Activated CD8-positive, alpha-beta memory T cell treated with anti-CD3 and anti-CD28 coated beads, Interleukin-2, amount 50 U/mL, for 48 hours (primary cell): ENCODE data around the gene MAST4.

Experiments
- DNase-seq: peaks from one replicate; pipeline ENCODE4 v3.0.0-alpha.2; 2020

Gene MAST4

DNA sequence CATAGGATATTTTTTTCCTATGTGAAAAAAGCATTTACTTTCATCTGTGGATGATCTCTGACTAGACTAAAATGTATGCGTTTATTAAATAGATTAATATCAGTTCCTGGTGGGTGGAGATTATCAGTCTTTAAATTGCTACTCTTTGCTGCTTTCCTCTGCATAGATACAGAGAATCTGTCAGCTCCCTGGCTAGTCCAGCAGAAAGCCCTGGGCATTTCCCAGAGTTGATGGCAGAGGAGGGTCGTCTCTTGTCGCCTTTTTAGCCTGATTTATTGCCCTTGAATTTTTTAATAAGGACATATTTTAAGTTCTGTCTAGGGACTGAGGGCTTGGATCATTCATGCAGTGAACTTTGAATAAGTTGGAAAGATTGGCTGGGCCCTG is 434.9 kb downstream of the MAST4 start:
- DNase-seq, result no peak

DNA sequence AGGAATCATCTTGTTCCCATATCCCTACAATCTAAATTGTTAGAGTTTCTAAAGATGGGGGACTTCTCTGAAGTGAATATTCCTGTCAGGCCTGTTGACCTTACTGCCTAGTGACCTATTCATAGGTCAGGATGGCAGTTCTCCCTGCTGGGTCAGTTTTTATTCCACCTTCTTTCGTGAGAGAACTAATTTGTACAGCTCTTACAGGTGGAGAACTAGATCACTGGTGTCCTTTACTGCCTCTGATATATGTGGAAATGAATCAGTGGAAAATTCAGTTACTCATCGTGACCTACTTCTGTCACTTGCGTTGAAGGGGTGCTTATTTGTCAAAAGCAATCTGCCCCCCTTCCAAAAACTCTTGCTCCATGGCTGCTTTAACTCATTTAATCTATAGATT is 435.5 kb downstream of the MAST4 start:
- DNase-seq, result no peak

DNA sequence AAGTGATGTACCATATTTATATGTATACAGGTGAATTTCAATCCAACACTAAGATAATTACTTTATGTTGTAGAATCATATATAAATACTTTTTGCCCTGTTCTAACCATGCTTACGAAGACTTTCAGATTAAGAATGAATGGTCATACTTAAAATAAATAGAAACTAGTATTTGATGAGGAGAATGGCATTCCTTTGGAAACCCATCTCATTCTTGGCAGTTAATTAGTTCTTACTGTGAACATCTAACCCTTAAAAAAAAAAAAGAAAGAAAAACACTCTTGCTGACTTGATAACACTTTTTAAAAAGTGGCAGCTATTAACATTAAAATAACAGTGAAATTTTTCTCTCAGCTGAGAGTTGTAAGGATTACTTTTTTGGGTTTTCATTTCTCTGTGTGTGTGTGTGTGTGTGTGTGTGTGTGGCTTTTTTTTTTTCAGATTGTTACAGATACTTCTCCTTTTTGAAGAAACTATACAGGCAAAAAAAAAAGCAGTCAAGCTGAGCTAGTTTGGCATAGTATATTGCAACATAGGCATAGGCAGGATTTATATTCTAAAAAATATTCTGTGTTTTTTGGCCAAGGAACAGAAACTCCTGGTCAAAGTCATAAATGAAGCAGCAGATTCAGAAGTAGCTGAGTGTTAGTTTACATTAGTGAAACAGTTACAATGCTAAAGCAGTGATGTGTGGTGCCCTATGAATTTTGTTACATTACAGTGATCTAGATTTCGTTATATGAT is 436.9 kb downstream of the MAST4 start:
- DNase-seq, result no peak

DNA sequence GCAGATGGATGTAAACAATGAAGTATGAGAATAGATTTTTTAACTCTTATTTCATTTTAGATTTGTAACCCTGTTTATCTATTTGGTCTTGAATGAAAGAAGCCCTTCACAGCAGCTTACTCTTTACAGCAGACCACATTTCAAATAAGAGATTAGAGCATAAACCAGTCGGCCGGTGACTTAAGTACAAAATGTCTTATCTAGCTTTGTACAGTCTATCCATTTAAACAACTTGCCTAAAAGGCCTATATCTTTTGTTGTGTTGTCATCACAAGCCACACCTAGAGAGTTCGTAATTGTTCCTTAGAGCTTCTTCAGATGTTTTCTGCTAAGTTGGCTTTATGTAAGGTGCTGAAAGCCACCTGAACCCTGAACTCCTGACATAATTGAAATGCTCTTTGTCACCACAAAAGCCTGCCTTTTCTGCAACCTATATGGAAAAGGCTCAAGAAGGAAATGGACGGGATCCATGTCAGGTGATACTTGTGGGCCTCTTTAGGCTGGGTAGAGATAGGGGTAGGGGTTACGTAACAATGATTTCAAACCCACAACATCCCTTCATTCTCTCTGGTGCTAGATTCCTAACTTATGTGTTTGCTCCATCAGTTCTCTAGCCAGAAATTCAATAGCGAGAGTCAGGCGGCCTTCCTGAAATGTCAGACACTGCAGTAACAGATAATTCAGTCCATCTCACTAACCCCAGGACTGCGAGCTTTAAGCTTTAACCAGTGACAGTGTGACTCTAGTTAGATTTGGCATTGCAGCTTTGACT is 437.9 kb downstream of the MAST4 start:
- no peak for DNase-seq

DNA sequence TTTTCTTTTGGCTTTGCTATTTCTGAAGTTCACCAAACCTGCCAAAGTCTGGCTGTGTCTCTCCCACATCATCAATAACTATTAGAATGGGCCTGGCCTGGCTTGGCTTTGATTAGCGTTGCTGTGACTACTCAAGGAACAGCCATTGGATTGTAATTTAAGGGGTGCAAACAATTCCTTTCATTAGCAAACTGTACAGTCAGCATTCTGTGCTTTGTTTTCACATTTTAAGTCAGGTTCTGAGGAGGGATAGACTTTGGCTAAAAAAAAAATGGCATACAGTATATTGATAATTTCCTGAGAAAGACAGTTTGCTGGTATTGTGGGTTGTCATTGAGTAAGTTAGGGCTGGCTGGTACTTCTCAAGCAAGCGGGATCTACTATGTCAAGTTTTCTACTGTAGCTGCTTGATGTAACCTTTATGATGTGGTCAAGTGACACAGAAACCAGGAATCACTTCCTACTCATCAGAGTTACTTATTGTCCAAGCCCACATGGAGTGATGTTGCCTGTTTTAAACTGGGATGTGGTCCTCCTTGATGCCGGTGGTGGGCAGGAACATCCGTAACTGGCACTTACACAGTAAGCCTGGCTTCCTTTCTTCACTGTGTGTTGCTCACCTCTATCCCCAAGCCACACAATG is 439.0 kb downstream of the MAST4 start:
- no peak for DNase-seq

DNA sequence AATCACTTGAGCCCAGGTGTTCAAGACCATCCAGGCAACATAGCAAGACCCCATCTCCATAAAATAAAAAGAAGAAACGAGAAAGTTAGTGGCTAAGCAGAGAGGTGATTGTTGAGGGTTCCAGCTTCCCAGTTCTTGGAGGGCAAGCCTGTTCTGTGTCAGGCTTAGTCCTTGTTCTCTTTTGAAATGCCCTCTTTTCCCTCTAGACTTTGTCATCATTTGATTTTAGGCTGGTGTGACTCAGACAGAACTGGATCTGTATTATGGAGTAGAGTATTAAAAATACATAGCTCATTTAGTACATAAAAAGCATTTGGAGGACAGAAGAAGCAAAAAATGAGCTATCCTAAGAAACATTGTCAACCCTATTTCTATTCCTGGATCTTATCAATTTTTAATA is 441.0 kb downstream of the MAST4 start:
- no peak for DNase-seq

DNA sequence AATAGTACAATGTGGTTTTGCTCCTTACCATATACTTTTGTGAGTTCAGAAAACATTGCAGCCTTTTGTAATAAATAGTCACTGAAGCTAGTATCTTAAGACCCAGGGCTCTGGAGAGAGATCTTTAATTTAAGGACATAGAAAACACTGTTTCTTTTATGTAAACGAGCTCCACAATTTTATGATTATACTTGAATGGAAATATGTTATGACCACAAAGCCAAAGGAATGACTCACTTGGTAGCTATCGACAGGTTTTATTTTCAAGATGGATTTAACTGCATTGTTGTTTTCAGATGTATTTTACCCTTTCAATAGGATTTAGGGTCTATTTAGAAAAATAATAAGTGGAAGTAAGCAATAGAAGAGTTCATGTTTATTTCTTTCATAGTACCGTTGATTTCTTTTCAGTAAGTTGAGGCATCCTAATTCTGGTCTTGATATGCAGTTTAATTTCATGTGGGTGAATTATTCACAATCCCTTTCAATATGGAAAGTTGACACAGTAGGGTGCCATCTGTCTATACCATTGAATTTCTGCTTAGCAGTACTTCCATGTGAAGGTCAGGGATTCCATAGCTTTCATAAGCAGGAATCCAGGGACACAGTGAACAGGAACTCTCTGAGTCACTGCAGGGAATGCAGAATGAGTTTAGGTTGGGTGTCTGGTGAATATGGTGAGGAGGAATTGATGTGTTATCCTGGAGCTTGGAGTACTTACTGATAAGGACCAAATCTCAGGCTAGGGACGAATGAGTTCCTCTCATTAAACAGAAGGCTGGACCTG is 442.8 kb downstream of the MAST4 start:
- DNase-seq, result no peak

DNA sequence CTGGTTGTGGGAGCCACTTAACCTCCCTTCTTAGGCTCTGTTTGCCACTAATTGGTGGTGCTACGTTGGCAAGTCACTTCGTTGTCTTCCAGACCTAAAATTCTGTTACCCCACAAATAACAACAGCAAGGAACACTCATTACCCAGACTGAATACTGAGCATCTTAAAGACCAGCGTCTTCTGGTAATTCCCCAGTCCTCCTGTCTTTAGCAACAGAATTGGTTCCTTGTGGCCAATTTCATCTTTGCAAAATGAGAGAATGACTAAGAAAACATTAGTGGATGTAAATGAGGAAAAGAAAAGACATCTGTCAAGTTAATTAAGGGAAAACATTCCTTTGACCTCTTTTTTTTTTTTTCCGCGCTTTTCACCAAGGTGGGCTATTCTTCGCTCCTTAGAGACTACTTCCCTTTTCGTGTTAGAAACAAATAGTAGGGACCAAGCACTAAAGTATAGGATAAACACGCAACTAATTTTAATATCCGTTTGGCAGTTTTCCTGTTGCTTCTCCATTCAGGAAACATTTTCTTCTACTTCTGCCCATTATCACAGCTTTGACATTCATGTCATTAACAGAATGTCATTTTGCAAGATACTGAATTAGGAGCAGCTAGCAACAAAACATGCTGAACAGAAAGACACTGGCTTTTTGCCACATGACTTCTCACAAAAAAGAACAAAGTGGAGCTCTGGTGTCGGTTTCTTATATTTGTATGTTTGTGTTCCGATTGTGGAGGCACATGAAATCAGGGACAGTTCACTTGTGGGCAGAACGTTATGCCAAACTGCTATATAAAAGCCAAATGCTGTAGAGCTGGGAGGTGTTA is 446.2 kb downstream of the MAST4 start:
- no peak for DNase-seq

DNA sequence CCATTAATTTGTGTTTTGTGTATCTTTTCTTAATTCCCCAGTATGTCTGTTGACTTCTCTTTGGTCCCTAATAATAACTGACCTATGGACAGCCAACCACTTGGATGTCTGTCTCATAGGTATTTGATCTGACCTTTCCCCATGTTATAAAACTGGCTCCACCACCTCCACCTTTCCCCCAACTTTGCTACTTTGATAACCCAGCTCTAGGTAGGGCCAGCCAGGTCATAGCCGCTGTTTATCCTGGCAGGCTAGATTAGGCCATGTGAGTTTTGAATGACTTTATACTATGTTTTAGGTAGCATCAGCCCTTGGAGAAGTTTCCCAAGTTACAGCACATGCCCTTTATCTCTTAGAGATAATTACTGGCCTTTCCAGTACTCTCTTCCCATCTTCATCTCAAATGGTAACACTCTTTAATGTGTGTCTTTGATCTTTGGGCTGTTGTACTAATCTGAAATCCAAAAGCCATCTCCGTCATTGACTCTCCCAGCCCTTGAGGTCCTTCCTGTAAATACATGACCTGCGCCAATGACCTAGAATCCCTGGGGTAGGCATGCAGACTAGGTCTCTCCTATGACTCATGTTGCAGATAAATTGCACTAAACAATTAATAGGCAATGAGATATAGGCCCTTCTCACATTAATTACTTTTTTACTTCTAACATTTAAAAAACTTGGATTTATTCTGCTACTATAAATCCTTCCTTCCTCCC is 447.8 kb downstream of the MAST4 start:
- DNase-seq, result no peak

DNA sequence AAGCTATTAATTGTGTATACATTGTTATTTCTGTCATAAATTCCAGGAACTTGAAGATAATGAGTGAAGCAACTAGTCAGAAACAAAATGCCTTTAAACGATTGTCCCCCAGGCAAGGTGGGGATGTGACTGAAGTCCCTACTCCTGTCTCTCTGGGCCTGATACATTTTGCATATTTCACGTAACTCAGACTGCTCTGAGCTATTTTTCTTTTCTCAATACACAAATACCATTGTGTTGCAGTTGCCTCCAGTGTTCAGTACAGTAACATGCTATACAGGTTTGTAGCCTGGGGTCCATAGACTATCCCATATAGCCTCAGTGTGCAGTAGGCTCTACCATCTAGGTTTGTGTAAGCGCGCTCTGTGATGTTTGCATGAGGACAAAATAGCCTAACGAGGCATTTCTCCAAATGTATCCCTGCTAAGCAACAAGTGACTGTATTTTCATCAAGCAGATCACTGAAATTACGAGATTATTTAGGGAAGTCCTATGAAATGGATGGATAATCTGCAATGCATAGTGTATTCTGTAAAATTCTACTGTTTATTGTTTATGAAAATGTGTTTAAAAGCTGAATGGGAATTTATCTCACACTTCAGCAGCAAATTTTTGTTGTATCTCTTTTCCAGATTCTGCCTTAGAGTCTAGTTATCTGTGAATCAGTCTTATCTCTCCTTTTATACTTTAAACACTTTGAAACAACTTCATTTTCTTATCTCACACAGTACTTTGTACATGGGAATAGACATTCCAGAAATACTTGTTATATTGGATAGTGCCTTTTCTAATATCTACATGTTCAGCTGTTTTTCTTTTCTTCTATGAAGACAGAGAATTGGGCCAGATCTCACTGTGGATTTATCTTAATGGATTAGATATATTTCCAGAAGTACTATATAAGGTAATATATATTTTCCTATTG is 449.9 kb downstream of the MAST4 start:
- DNase-seq, result no peak

DNA sequence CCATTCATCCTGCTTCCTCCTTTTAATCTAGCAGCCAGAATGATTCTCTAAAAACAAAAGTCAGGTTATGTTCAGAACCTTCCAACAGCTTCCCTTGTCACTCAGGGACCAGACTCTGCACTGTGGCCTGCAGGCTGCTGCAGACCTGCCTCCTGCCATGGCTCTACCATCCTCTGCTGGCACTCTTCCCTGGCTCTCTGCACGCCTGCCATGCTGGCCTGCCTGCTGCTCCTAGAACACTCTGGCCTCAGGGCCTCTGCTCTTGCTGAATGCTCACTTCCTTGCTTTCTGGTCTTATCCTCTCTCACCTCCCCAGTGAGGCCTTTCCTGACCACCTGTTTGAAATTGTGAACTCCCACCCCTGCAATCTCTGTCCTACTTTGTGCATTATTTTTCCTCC is 451.0 kb downstream of the MAST4 start:
- DNase-seq, result no peak

DNA sequence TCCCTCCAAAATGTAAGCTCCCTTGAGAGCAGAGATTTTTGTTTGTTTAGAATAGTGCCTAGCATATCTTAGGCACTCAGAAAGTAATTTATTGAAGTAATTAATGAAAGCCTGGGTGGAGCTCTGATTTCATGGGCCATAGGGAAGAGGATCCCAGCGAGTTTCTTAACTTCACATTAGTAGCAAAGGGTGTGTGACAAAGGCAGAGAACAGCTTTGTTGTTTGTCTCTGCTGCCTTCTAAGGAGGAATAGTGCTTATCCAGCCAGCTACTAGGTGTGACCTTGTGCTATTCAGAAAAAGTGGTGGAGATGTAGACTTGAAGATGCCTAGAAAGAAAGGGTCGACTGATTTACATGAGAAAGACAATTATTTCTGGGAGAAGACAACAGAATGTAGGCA is 451.4 kb downstream of the MAST4 start:
- no peak for DNase-seq

DNA sequence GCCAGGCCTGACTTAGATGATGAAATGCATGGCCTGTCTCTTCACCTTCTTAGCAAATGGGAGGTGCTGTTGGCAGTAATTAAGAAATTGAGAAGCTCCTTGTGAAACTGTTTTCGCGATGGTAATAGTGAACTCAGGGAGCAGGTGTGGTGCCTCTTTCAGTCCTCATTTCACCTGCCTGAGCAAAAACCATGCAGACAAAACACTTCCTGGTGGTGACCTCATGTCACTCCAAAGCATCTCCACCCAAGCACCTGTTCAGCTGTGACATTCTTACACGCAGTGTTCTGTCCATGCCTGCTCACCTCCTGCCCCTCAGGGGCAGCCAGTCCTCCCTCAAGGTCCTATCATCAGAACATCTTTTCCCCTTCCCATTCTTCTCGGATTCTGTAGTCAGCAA is 453.9 kb downstream of the MAST4 start:
- DNase-seq, result no peak

DNA sequence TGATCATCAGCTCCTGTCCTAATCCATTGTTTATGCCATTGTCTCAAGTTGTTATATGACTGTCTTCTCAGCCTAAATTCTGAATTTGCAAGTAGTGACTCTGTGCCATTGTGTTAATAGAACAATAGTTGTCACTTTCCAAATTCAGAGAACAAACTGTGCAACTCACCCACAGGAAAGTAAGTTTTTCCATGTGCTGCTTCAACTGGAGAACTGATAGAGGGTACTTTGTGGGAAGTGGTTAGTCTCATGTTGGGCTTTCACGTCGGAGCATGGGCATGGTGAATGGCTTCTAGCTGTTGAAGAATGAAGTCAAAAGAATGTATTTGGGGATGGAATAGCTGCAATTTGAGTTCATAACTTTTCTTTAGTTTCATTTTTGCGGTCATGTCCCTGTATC is 454.4 kb downstream of the MAST4 start:
- DNase-seq, result no peak

DNA sequence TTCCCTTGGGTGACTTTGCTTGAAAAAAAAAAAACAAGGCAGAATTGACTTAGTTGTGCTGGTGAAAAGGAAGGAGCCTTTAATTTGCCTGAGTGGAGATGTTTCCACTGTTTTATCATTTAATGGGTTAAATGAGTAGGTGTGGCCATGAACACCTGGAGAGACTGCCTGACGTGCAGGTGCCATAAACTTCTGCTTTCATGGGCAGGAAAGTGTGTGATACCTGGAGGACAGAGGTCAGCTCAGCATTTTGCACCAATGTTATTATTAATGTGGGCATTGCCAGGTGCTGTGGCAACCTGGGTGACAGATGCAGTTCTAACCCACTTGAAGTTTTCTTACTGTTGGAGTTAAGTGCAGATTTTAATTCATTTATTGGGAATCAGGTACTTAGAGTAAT is 455.0 kb downstream of the MAST4 start:
- no peak for DNase-seq

DNA sequence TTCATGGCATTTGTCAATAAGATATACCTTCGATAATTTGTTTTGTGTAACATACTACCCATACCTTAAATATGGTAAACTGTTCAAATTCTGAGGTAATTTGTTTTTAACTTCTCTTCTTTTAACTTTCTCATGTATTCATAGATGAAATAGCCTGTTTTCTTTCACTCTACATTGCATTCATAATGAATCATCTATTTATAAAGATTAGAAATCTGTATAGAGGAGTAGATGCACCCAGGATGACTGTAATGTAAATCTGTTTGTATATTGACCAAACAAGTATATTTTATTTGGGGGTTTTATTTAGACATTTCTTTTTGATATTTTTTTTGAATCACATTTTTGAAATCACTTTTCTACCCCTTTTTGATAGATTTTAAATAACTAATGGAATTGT is 455.8 kb downstream of the MAST4 start:
- no peak for DNase-seq

DNA sequence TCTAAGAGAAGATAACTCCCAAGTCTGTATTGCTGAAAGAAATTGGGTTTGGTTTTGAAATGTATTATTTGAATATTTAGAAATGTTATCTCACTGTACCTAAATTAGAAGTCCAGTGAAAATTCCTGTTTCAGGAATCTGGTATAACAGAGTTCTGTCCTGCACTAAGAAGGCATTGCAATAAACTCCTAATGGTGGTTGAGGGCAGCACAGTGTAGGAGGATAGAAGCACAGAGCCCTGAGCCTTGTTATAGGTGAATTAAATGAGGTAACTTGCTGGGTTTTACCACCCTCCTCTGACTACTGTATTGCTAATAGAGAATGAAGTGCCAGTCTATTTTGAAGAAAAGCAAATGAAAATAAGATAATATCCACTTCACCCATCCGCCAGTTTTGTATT is 457.0 kb downstream of the MAST4 start:
- no peak for DNase-seq

DNA sequence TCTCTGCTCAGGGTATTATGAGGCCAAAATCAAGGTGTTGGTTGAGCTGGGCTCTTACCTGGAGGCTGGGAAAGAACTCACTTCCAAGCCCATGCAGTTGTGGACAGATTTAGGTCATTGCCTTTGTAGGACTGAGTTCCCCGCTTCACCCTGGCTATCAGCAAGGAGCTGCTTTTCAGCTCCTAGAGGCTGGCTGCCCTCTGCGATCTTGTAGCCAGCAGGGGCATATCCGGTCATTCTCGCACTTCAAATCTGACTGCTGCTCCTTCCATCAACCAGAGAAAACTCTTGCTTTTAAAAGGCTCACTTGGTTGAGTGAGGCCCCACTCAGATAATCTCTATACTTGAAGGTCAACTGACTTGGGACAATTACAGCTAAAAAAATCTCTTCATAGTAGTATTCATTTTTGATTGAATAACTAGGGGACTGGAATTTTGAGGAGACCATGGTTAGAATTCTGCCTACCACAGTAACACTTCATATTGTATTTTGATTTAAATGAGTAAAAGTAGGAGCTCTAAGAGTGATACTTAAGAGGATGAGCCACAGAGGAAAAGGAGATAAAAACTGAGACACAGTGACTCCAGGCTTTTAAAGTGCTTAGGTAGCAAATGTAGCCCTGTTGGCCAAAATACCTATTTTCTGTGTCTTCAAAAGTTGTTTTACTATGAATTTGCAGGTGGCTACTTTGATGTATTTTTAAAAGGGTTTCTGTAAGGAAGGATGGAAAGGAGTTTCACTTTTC is 463.0 kb downstream of the MAST4 start:
- no peak for DNase-seq

DNA sequence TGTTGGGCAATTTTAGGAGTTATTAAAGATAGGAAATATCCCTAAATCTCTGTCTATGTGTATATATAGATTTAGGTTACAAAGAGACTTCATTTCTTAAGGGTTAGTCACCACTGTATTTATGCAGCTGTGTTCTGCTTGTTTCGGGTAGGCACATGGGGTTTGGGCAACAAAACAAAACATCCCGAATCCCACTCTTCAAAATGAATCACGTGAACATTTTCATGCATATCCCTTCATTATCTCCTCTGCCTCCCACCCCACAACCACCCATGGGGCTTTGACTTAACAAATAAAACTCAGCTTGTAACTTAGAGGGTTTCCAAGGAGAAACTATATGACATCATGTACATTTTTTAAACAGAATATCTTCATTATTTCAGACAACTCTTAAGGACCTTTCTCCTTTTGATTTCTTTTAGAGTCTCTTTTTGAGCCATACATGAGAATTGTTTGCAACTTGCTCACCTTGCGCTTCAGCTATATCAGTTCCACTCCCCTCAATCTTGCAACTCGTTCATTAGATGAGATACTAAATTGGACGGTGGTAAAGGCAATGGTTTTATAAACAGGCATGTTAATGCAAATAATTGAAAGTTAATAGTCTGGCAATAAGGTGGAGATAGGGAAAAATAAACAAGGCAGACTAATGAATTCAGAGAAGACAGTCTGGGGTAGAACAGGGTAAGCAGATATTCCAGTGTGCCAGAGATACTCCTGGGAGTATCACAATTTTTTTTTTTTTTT is 463.7 kb downstream of the MAST4 start:
- no peak for DNase-seq
